ENCODE data around the gene CDH9. TPM values are rescaled to one million over a fixed set of nuclear protein-coding genes. Genes with fewer than 3 reads are reported as not detected.

CDH9 gene, protein sequence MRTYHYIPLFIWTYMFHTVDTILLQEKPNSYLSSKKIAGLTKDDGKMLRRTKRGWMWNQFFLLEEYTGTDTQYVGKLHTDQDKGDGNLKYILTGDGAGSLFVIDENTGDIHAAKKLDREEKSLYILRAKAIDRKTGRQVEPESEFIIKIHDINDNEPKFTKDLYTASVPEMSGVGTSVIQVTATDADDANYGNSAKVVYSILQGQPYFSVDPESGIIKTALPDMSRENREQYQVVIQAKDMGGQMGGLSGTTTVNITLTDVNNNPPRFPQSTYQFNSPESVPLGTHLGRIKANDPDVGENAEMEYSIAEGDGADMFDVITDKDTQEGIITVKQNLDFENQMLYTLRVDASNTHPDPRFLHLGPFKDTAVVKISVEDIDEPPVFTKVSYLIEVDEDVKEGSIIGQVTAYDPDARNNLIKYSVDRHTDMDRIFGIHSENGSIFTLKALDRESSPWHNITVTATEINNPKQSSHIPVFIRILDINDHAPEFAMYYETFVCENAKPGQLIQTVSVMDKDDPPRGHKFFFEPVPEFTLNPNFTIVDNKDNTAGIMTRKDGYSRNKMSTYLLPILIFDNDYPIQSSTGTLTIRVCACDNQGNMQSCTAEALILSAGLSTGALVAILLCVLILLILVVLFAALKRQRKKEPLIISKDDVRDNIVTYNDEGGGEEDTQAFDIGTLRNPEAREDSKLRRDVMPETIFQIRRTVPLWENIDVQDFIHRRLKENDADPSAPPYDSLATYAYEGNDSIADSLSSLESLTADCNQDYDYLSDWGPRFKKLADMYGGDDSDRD
- total RNA-seq: not detected

DNA sequence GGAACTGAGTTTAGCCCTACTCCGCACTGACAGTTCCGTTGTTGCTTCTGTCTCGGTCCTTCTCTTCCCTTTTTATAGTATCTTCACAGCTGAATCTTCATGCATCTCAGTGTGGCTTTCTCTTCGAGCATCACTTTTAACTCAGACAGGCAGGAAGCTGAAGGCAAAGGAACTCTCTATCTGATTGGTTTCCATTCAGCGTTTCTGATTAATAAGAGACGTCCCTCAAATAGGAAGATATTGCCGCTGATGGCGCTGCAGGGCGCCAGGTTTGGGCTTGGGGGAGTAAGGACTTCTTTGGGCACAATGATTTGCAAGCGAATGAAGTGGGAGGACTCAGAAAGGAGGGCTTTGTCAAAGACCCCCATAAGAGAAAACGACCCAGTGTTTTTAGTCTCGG, at the start of gene CDH9:
CDH9 (minus strand) TSS at position 111 of the 400 bp plus-strand sequence. CDS start 50,253 bp downstream, outside the sequence.
- H3K4me3 ChIP-seq (ENCODE audit: low read depth, poor library complexity, severe bottlenecking): no peak within 1 kb of the TSS
- intact Hi-C loops (cut with DNase I; ENCODE audit: low total_unique reads): no loop called here
- WGBS, 2 donors: 7 to 25% methylated on average over 12 of the region's 12 CpGs
- TF ChIP-seq, protein P1, sequence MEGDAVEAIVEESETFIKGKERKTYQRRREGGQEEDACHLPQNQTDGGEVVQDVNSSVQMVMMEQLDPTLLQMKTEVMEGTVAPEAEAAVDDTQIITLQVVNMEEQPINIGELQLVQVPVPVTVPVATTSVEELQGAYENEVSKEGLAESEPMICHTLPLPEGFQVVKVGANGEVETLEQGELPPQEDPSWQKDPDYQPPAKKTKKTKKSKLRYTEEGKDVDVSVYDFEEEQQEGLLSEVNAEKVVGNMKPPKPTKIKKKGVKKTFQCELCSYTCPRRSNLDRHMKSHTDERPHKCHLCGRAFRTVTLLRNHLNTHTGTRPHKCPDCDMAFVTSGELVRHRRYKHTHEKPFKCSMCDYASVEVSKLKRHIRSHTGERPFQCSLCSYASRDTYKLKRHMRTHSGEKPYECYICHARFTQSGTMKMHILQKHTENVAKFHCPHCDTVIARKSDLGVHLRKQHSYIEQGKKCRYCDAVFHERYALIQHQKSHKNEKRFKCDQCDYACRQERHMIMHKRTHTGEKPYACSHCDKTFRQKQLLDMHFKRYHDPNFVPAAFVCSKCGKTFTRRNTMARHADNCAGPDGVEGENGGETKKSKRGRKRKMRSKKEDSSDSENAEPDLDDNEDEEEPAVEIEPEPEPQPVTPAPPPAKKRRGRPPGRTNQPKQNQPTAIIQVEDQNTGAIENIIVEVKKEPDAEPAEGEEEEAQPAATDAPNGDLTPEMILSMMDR (IDR thresholded peaks at IDR 0.05): no peak
- no peak for TF ChIP-seq POLR2A (IDR thresholded peaks at IDR 0.05)
- DNase-seq (ENCODE audit: low spot score in 2 of 2): no peak

DNA sequence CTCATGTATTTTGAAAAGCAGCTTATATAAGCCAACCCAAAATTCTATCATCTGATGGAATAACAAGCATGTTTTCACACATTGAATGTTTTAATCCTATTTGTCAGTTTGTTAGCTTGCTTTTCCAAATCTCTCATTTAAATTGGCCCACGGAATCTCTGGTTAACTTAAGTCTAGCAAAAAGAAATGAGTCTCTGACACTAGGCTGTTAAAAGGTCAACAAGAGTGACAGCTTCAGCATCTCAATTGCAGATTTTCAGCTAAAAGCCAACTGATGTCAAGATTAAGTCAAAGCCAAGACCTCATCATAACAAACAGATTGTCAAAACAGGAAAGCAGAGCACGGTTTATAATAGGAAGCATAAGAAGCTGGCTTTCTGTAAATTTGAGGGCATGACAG, 49.4 kb upstream of the CDH9 start:
- DNase-seq (ENCODE audit: low spot score in 2 of 2): no peak
- H3K4me3 ChIP-seq (ENCODE audit: low read depth, poor library complexity, severe bottlenecking): no peak overlapping the region
- 34 to 40% methylated on average over 2 of the region's 2 CpGs for WGBS, 2 donors
- TF ChIP-seq POLR2A (IDR thresholded peaks at IDR 0.05): no peak
- TF ChIP-seq, protein P1 (IDR thresholded peaks at IDR 0.05): no peak
- intact Hi-C loops (cut with DNase I; ENCODE audit: low total_unique reads): no loop called here

DNA sequence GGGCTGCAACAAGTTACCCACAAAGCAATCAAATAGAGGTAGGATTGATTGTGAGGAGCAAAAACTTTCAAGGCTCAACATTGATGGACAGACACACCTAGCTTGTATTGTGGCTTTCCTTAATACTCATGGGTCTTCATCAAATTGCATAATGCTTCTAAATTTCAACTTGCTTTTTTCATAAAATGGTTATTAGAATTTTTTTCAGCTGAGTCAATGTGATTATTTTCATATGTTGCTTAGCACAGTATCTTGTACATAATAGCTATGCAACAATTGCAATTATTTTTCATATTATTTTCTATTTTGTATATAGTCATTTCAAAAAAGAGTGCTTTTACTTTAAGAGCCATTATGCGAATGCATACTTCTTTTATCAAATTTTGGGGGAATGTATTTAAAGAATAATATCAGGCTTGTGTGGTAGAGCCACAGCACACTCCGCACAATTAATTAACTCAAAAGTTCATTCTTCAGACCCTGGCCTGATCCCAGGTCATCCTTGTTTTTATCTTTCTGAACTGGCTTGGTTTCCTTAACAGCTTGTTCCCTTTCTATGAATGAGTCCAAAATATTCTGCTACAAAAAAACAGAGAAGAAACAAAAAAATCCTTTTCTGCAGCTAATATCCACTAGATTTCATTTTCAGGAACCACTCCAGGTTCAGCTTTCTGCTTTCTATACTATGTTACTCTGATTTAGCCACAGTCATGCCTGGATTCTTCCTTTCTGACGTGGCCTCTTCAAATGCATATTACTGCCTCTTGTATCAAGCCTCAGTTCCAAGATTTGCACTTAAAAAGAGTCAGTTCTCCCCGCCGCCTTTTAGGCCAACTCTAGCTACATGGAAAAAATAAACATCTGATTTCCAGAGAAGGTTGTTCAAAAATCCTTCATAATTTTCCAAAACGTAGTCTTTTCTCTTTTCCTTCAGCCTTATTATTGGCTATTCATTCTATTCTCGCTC, 45.3 kb upstream of the CDH9 start:
- no peak overlapping the region for H3K4me3 ChIP-seq (ENCODE audit: low read depth, poor library complexity, severe bottlenecking)
- TF ChIP-seq, protein P1 (IDR thresholded peaks at IDR 0.05): no peak
- no peak for TF ChIP-seq POLR2A (IDR thresholded peaks at IDR 0.05)
- intact Hi-C loops (cut with DNase I; ENCODE audit: low total_unique reads): no loop called here
- 61 to 67% methylated on average over 7 of the region's 7 CpGs for WGBS, 2 donors
- DNase-seq (ENCODE audit: low spot score in 2 of 2): no peak

DNA sequence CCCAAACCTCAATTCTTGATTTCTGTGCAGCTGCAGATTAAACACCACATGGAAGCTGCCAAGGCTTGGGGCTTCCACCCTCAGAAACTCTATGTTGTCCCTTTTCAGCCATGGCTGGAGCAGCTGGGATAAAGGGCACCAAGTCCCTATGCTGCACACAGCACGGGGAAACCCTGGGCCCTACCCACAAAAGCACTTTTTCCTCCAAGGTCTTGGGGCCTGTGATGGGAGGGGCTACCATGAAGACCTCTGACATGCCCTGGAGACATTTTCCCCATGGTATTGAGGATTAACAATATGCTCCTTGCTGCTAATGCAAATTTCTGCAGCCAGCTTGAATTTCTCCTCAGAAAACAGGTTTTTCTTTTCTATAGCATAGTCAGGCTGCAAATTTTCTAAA, 41.8 kb upstream of the CDH9 start:
- intact Hi-C loops (cut with DNase I; ENCODE audit: low total_unique reads): no loop called here
- no peak for DNase-seq (ENCODE audit: low spot score in 2 of 2)
- WGBS, 2 donors: 60 to 87% methylated on average over 1 of the region's 1 CpG
- H3K4me3 ChIP-seq (ENCODE audit: low read depth, poor library complexity, severe bottlenecking): no peak overlapping the region
- TF ChIP-seq, protein P1 (IDR thresholded peaks at IDR 0.05): no peak

DNA sequence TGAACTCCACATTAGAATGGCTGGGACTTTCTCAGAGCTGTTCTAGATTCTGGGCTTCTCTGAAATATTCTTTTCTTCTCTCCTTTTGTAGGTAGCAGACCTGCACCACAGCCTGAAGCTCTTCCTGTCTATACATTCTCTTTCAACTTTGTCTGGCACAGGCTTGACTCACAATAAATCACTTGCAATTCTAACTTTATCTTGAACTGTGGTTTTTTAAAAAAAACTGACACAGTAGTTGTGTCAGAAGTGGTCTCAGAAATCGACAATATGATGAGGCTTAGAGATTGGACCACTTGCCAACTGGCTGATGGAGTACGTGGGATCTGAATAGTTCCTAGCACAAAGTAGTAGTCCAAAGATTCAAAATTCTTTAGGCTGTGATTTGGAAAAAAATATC, 24.1 kb upstream of the CDH9 start:
- no peak for DNase-seq (ENCODE audit: low spot score in 2 of 2)
- TF ChIP-seq POLR2A (IDR thresholded peaks at IDR 0.05): no peak
- TF ChIP-seq, protein P1 (IDR thresholded peaks at IDR 0.05): no peak
- H3K4me3 ChIP-seq (ENCODE audit: low read depth, poor library complexity, severe bottlenecking): no peak overlapping the region
- intact Hi-C loops (cut with DNase I; ENCODE audit: low total_unique reads): no loop called here
- WGBS, 2 donors: 31 to 46% methylated on average over 2 of the region's 2 CpGs
